Retinal pigment epithelial cell (primary cell): Measurements from ENCODE around the gene CNIH1.
"Not testable (repeated sequence)": the region's sequence is repeated elsewhere in the genome, so short reads cannot be mapped to it uniquely, and the experiment has no call there.

Experiments used
- DNase-seq: peaks from one replicate; pipeline ENCODE4 v3.0.0-alpha.2; 2010; ENCODE audit warnings: low read depth
- H3K4me3 ChIP-seq: 2 replicates; pipeline ENCODE4 v1.5.1; 2011; ENCODE audit warnings: mild to moderate bottlenecking, low read length, control low read depth, moderate library complexity
- CTCF ChIP-seq: conservative IDR thresholded peaks from 2 replicates; pipeline ENCODE4 v1.5.1; 2011; ENCODE audit warnings: low read depth, low read length, control low read depth, inconsistent platforms

The CNIH1 gene

DNA sequence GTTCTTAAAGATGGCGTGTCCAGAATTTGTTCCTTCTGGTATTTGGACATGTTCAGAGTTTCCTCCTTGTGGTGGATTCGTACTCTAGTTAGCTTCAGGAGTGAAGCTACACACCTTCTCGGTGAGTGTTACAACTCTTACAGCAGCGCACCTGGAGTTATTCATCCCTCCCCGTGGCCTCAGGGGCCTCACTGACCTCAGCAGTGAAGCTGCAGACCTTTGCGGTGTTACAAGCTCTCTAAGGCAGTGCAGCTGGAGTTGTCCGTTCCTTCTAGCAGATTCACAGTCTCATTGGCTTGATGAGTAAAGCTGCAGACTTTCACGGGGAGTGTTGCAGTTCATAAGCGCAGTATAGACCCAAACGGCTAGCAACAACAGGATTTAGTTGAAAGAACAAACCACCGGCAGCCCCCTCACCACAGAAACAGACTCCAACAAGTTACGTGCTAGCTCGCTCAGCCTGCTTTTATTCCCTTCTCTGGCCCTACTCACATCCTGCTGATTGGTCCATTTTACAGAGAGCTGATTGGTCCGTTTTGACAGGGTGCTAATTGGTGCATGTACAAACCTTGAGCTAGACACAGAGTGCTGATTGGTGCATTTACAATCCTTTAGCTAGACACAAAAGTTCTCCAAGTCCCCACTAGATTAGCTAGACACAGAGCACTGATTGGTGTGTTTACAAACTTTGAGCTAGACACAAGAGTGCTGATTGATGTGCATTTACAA is 48.9 kb downstream of the CNIH1 start:
- no peak for TF ChIP-seq CTCF
- H3K4me3 ChIP-seq: no peak overlapping the region
- DNase-seq: no peak

DNA sequence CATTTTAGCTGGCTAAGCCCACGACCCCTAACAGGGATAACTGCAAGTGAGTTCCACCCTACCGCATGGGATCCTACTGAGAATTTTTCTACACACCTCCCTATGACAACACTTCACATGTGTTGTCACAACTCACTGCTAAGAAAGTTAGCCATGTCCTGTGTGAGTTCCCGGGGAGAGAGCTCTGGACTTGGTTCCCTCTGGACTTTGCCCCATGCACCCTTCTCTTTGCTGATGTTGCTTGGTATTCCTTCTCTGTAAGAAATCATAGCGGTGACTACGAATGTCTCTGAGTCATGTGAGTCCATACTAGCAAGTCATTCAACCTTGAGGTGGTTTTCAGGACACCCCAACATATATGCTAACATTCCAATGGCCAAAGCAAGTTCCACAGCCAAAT is 53.8 kb downstream of the CNIH1 start:
- no peak overlapping the region for H3K4me3 ChIP-seq
- no peak for TF ChIP-seq CTCF
- DNase-seq: no peak

DNA sequence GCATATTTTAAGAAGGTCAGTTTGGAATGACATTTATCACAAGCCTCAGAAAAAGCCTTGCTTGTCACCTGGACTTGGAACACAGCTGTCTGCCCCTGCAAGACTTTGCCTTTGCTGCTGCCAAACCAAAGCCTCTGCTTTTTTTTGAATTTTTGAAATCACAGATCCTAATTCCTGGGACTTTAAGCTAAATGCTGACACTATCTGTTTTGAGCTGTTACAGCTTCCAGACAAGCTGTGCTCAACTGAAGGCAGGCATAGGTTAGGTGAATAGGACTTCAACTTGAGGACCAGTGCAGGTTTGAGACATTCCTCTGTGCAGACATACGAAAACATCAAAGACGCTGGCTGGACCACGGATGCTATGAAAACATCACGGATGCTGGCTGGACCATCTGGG is 55.6 kb downstream of the CNIH1 start:
- no peak overlapping the region for H3K4me3 ChIP-seq
- no peak for TF ChIP-seq CTCF
- no peak for DNase-seq

- no peak for DNase-seq
- TF ChIP-seq CTCF: no peak
- no peak overlapping the region for H3K4me3 ChIP-seq
Measured at GRCh38 chr14:54383835-54384234, 57.3 kb downstream of the CNIH1 start.

DNA sequence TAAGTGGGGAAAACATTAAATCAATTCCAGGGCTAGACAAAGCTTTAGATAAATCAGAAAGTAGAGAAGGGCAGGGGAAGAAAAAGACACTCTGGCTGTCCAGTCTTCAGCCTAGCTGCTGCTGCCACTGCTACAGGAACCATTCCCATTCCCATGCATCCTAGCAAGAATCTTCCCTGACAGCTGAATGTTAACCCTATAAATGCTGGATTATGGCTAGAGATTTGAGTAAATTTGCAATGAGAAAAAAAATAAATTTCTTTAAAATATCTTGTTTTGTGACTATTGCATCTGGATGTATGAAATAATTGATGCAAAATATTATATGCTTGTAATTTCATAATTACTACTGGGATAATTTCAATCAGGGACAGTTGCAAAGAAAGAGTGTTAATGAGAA is 59.4 kb downstream of the CNIH1 start:
- DNase-seq: no peak
- H3K4me3 ChIP-seq: no peak overlapping the region
- TF ChIP-seq CTCF: no peak

GRCh38 chr14:54380558-54380957 is 60.6 kb downstream of the CNIH1 start:
- DNase-seq, H3K4me3 ChIP-seq: not testable (repeated sequence)

DNA sequence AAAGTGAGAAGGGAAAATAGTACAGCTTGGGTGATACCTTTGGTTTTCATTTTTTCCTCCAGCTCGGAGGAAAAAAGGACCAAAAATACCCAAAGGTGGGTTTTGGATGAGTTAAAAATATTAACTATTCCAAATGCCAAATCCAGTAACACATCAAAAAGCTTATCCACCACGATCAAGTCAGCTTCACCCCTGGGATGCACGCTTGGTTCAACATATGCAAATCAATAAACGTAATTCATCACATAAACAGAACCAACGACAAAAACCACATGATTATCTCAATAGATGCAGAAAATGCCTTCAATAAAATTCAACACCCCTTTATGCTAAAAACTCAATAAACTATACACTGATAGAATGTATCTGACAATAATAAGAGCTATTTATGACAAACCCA is 62.3 kb downstream of the CNIH1 start:
- H3K4me3 ChIP-seq, DNase-seq: not testable (repeated sequence)

GRCh38 chr14:54377501-54377900 is 63.7 kb downstream of the CNIH1 start:
- TF ChIP-seq CTCF: no peak
- no peak overlapping the region for H3K4me3 ChIP-seq
- DNase-seq: no peak
